HG02884 (cell line): ENCODE results near the gene HCN2.

Experiments used
- ATAC-seq: cut with Tn5 transposase; IDR thresholded peaks from one replicate; pipeline ENCODE4 v1.9.1; 2021; ENCODE audit warnings: mild to moderate bottlenecking, moderate library complexity; ENCODE audit not compliant: unreplicated experiment

HCN2 gene

GRCh38 chr19:633786-634639 lies 44.3 kb downstream of the HCN2 start:
- ATAC-seq: no peak

- no peak for ATAC-seq
These were observed 45.4 kb downstream of the HCN2 start for GRCh38 chr19:634975-635652.

GRCh38 chr19:638906-639252 lies 49.2 kb downstream of the HCN2 start:
- ATAC-seq: no peak

GRCh38 chr19:639253-640160 lies 49.8 kb downstream of the HCN2 start, which contains the start of gene FGF22:
TSS of gene FGF22 (plus strand) at chr19:639879. CDS start at chr19:639926, 47 bp downstream.
- ATAC-seq: no peak

GRCh38 chr19:640161-640558 lies 50.5 kb downstream of the HCN2 start:
- no peak for ATAC-seq

GRCh38 chr19:640606-641189 lies 51.0 kb downstream of the HCN2 start:
- no peak for ATAC-seq

- ATAC-seq: no peak
These were observed 52.0 kb downstream of the HCN2 start for GRCh38 chr19:641702-642101.

- ATAC-seq: no peak
These were observed 53.4 kb downstream of the HCN2 start for GRCh38 chr19:642767-643727.

- ATAC-seq: no peak
These were observed 54.1 kb downstream of the HCN2 start for GRCh38 chr19:643736-644135.

GRCh38 chr19:644363-644762 lies 54.7 kb downstream of the HCN2 start:
- no peak for ATAC-seq

- ATAC-seq: no peak
These were observed 55.1 kb downstream of the HCN2 start for GRCh38 chr19:644789-645188.

- no peak for ATAC-seq
These were observed 56.5 kb downstream of the HCN2 start for GRCh38 chr19:645912-646778.

GRCh38 chr19:646779-647565 lies 57.3 kb downstream of the HCN2 start:
- no peak for ATAC-seq

GRCh38 chr19:647566-648284 lies 58.0 kb downstream of the HCN2 start:
- ATAC-seq: no peak

GRCh38 chr19:648305-648704 lies 58.6 kb downstream of the HCN2 start:
- ATAC-seq: no peak

- ATAC-seq: no peak
These were observed 59.5 kb downstream of the HCN2 start for GRCh38 chr19:648904-649801.
